HG02763 (cell line): ENCODE data around the gene MYO1D.
"Not testable (repeated sequence)": the region's sequence is repeated elsewhere in the genome, so short reads cannot be mapped to it uniquely, and the experiment has no call there.

ENCODE experiments used
- ATAC-seq: cut with Tn5 transposase; IDR thresholded peaks from one replicate; pipeline ENCODE4 v1.9.1; 2021; ENCODE audit warnings: mild to moderate bottlenecking, moderate library complexity; ENCODE audit not compliant: unreplicated experiment

The MYO1D gene

DNA sequence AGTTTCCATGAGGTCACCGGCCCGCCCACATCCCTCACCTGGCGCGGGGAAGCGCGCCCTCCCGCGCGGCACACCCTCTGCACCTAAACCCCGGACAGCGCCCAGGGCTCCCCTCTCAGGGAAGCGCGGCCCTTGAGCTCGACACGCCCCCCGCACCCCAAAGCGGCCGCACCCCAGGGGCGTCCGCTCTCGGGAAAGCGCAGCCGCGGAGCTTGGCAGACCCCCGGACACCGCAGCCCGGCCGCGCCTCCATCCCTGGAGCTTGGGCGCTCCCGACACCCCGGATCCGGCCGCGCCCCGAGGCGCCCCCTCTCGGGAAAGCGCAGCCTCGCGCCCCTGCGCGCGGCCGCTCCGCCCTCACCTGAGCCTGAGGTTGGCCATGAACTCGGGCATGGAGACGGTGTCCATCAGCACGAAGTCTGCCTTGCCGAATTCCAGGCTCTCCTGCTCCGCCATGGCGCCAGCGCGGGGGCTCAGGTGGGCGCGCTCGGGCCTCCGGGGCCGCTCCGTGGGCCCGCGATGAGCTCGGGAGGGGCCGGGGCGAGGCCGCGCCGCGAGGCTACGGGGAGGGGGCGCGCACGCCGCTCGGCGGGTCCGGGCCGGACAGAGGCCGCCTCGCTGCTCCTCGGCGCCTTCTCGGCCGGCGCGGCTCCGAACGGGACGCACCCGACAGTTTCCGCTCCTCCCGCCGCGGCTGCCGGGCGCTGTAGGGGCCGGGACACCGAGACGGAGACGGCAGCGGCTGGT, at the start of gene MYO1D:
TSS of gene MYO1D (minus strand) at position 708 of the 747 bp plus-strand sequence. CDS start at position 456, 252 bp downstream.
- peak; percentile 56 for ATAC-seq

DNA sequence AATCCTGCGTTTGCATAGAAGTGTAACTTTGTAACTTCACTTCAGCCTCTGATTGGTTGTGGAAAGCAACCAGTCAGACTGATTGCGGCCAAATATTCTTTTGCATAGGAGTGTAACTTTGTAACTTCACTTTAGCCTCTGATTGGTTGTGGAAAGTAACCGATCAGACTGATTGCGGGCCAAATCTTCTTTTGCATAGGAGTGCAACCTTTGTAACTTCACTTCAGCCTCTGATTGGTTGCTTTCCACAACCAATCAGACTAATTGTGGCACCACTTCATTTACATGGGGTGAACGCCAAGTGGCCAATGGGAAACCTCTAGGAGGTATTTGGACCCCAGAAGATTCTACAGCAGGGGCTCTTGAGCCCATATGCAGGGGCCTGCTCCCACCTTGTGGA, 49.3 kb upstream of the MYO1D start:
- no peak for ATAC-seq

DNA sequence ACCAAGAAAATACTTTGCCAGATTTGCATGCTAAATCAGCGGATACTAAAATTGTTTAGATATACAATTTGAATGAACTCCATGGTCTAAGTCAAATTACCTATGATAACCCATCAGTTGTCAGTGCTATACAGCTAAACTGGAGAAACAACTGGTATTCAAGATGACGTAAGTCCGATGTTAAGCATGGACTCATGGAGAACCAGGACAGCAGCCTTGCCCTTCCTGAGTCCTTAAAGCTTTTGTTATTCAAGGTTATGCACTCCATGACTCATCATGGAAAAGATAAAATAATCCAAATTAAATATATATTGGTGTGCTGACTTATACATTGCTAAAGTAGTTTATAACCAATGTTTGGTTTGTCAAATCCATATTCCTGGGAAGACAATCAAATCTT, 47.0 kb upstream of the MYO1D start:
- not testable (repeated sequence) for ATAC-seq

DNA sequence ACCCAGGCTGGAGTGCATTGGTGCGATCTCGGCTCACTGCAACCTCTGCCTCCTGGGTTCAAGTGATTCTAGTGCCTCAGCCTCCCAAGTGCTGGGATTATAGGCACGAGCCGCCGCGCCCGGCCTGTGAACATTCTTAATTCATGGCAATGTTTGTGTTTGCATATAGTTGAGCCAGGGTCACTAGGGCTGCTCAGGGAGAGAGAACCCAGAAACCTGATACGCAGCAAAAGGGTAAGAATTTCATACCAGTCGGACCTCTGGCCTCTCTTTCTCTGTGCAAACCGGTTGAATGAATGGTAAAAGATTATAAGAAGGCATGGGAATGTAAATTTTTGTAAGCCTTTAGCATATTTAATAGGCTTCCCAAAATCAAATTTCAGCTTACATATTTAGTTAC, 44.1 kb upstream of the MYO1D start:
- ATAC-seq: no peak

DNA sequence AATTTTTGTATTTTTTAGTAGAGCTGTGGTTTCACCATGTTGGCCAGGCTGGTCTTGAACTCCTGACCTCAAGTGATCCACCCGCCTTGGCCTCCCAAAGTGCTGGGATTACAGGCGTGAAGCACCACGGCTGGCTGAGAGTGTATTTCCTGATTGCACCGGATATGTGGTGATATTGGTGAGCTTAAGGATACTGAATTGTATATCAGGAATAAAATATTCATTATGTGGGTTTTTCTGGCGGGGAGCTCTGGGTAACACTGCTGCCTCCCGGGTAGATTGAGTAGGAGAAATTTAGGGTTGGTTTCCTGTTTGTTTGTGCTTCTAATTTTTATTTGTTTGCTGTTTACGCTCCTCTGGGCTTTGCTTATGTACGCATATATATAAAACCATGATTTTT, 43.4 kb upstream of the MYO1D start:
- ATAC-seq: no peak

DNA sequence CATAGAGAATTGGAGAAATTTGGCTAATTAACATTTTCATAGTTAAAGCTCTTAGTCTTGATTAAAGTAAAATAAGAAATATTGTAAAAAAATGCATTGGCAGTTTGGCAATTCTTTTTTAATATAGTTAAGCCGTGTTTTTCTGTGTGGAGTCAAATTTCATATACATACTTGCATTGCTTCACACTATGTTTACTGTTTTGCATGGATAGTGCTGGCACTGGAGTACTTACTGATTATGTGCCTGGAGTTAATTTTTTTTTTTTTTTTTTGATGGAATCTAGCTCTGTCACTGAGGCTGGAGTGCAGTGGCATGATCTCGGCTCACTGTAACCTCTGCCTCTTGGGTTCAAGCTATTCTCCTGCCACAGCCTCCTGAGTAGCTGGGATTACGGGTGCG, 43.0 kb upstream of the MYO1D start:
- not testable (repeated sequence) for ATAC-seq

DNA sequence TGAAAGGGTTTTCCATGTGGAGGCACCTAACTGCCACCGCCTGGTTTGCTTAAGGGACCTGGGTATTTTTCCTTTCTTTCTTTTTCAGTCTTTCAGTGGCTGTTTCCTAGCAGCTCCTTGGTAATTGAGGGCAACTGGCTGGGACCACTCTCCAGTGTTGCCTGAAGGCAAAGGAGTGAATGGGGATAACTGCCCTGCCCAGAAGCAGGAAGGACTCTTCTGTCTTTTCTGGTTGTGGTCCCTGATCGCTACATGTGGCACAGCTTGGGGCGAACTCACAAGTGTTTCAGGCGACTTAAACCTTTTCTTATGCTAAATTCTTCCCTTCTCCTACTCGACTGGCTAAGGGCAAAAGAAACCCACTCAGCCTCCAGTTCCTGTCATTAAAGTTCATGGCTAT, 40.9 kb upstream of the MYO1D start:
- ATAC-seq: no peak

DNA sequence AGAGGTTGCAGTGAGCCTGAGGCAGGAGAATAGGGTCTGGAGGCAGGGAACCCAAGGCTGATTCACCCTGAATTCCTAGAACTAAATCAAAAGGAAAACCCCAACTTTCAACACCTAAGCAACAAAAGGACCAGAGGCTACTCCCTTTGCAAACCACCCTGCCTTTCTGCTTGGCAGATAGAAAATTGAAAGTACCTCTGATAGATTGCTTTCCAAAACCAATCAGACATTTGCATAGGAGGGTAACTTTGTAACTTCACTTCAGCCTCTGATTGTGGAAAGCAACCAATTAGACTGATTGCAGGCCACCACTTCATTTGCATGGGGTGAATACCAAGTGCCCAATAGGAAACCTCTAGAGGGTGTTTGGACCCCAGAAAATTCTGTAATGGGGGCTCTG, 40.2 kb upstream of the MYO1D start:
- ATAC-seq: no peak

DNA sequence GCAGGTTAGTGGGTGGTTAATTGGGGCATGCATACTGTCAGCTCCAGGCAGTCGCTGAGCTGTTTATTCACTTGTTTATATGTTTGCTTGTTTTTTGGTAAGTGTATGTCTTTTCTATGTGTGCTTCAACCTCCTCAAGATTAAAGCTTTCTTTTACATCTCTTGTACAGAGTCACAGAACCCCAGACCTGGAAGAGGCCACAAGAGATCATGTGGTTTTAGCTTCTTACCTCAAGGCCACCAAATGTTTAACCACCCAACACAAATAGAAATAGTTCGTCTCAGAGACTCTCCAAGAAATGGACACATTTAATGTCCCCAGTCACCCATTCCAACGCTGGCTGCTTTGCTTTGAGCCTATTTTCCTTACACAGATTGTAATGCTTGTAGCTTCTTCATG, 39.2 kb upstream of the MYO1D start:
- ATAC-seq: no peak

DNA sequence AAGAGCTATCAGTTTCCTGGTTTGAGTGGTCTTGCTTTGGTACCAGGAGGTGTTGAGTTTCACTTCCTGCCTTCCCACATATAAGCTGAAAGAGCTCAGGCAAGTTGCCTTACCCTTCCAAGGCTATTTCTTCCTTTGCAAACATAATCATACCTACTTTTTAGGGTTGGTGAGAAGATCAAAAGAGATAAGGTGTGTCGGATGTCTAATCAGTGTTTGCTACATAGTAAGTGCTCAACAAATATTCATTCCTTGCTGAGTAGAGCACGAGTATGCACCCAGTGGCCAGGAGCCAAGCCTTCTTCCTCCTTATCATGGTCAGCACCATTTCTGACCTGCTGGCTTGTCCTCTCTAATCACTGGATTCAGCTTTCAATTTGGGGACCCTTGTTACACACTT, 38.3 kb upstream of the MYO1D start:
- ATAC-seq: no peak

DNA sequence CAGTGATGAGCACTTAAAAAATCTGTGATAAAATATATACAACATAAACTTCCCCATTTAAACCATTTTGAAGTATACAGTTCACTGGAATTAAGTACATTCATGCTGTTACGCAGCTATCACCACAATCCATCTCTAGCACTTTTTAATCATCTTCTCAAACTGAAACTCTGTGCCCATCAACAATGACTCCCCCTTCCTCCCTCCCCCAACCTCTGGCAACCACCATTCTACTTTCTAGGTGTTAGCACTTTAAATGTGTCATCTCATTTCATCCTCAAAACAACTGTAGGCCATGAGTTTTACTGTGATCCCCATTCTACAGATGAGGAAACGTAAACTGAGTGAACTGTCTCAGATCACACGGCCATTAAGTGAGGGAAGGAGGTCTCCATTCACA, 37.3 kb upstream of the MYO1D start:
- no peak for ATAC-seq

DNA sequence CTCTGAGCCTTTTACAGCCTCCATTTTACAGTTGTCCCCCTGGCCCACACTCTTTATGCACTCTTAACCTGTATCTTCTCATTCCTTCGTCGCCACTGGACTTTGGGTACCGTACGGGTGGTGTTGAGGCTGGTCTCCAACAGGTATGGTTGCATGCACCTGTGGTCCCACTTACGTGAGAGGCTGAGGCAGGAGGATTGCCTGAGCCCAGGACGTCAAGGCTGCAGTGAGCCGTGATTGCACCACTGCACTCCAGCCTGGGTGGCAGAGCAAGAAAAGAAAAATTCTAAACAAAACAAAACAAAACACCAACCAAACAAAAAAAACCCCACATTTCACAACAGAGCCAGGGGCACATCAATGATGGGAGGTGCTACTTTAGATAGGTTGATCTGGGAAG, 36.7 kb upstream of the MYO1D start:
- no peak for ATAC-seq

DNA sequence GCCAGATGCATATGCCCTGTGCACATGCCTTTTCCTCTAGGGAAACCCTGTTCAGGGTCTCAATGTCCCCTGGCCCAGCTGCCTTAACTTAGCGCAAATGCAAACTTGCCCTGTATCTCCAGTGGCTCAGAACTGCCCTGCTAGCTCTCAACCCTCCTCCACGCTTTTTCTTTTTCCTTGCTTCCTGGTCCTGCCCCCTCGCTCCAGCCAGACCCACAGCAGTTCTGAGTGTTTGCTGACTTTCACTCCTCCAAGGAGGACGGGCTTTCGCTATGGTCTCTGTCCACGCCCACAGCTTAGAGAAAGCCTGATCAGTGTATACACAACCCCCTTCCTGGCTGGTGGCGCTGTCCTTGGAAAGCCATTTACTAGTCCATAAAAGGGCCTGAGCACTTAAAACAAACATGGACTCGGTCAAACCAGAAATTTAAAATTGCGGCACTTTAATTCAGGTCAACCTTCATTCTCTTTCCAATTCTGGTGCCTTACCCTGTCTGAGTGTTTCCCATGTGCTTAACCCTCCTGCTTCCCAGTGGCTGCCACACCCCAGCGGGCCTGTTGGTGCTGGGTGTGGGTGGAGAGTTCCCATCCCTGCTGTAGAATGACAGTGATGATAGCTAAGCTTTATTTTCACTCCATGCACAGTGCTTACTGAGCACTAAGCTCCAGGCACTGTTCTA, 35.4 kb upstream of the MYO1D start:
- no peak for ATAC-seq

DNA sequence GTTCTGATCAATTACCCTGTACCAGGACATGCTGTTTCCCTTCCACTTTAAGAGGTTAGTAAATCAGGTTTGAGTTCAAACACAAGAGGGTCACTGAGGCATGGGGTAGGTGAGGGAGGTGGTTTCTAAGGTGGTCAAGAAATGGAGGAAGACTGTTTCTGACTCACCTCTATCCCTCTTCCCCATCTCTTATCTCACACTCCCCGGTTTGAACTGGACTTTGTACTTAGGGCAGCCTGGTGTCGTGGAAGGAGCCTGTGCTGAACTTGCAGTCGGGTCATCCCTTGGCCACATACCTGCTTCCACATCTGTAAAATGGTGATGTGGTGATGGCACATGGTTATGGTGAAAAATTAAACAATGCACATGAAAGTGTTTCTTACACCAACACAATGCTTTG, 33.8 kb upstream of the MYO1D start:
- no peak for ATAC-seq

DNA sequence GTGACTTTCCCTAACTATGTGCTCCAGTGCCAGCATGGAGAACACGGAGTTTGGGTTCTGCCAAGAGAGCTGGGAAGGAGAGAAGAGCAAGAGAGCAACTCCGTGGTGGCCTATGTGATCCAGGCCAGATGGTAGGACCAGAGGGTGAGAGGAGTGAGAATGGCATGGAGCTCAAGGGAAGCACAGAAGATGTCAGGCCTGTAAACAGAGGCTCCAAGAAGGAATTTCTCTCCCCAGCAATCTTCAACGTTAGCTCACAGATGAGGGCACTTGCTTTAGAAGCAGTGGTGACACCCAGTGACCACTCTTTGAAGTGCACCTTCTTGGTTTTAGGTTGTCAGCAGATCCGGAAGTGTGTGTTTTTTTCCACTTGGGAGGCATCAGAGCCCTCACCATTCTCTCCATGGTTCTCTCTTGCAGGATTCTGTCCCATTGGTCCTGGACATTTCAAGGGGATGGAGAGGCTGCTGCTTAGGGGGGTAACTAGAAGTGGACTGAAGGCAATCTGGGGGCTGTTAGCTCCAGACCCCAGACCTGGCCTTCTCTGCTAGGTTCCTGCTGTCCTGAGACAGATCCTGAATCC, 33.0 kb upstream of the MYO1D start:
- no peak for ATAC-seq

DNA sequence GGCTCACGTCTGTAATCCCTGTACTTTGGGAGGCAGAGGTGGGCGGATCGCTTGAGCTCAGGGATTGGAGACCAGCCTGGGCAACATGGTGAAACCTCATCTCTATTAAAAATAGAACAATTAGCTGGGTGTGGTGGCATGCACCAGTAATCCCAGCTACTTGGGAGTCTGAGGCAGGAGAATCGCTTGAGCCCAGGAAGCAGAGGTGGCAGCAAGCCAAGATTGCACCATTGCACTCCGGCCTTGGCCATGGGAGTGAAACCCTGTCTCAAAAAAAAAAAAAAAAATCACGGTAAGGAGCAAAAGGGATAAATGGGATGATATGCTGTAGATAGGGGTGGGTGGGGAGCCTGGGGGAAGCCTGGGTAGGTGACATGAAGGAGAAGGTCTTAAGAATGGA, 30.7 kb upstream of the MYO1D start:
- no peak for ATAC-seq

DNA sequence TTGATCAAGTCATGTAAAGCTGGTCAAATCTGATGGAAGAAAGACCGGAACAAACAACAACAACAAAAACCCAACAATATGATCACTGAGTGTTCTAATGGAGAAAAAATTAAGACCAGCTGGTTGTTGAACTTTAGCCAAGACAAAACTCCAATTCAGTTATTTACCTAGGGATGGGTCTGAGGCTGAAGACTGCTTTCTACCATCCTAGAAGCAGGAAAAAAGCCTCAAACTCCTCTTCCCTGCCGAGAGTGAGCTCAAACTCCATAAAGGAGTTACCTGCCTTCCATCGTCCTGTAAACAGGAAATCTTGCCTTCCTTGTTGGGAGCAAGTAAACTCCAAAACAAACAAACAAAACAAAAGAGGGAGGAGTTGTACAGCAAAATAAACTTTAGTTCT, 28.0 kb upstream of the MYO1D start:
- ATAC-seq: no peak

DNA sequence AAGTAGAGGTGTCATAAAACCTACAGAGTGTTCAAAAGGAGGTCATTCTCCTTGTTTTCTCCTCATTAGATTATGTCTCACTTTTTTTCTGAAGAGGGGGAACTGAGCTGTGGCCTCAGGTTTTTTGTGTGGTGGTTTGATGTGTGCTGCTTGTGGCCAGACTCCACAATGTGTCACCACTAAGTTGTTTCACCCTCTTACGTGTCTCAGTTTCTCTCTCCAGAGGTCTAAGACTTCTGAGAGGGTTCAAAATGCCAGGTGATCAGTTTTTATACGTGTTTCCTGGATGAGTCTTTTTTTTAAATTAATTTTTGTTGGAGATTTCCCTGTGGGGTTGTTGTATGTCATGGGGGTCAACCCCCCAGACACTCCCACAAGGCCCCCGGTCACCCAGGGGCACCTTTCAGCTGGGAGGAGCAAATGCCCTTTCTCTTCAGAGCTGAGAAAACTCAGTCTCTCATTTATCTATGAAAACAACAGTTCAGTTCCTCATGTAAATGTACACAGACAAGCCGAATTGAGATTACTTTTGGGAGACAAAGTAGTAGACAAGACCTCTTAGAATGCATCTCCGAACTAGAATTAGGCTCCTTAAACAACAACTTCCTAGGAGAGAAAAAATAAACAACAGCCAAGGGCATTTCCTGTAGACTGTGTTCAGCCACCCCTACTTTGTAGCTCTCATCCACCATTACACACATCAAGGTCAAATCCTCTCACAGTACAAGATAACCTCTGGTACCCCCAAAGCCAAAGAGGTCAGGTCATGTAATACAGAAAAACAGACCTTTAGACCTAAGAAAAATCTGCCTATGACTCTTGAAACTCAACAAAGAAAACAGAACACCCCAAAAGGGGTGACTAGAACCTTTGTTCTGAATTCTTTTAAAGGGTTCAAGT, 27.1 kb upstream of the MYO1D start:
- ATAC-seq: no peak

DNA sequence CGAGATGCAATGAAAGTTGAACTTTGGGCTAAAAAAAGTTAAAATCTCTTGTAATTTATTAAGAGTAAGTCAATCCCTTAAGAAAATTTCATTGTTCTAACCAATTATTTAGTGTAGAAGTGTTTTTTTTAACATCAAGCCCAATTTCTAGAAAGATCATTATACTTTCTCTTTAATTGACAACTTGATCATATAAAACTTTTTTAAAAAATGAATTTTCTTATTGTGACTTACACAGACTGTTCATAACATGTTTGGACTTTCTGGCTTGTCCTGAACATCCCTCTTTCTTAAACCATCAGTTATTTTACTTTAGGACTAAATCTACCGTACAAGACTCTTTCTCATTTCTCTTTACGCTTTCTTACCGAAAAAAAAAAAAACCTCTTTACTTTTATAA, 24.8 kb upstream of the MYO1D start:
- ATAC-seq: no peak

DNA sequence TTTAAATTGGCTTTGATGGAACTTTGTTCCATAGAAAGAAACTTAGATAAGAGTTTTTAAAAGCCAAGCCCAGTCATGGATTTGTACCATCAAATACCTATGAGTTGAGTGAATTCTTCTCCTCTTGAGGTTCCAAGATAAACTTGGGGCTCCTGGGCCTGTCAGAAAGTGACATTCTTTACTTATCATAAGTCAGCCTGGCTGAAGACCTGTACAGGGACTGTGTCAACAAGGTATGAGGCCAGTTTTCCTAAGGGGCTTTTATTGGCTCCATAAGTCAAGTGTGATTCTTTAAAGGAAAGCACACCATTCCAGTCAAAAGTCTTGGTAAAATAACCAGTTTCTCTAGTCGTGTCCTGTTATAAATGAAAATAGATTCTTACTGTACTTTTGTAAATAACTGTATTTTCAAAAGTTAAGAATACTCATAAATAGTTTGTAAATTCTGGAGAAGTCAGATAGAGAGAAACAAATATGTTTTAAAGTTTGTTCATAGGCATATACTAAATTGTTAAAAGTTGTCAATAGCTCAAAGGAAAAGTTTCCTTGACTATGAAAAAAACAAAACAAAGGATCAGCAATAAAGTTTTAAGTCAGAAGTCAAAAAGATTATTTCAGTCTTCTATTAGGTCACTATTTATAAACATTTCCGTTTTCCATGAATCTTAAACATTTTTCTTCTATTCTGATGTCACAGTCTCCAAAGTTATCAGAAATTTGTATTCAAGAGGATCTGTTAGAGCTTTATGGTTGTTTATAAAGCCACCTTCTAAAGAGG, 22.5 kb upstream of the MYO1D start:
- ATAC-seq: no peak
